CD8-positive, alpha-beta memory T cell (primary cell): ENCODE results near the gene GFER. TPM values are rescaled to one million over a fixed set of nuclear protein-coding genes. Genes with fewer than 3 reads are reported as not detected.

Experiments used
- CTCF ChIA-PET: fragments of 350-600 bp; sonication (Branson Sonifier 250); formaldehyde crosslinking; loops from one replicate; lab custom pipeline; 2021; ENCODE audit warnings: antibody characterized with exemption; lab: Charles Lee
- POLR2A ChIA-PET: fragments of 350-600 bp; sonication (Branson Sonifier 250); formaldehyde crosslinking; loops from one replicate; lab custom pipeline; 2021; ENCODE audit warnings: antibody characterized with exemption; lab: Charles Lee
- DNase-seq, 5 donors: peaks; one replicate each; pipeline versions ENCODE4 v3.0.0 to v3.0.0-alpha.2; 2020 to 2022; ENCODE audit warnings: mixed read lengths in 1 of 5
- H3K27ac ChIP-seq: one replicate; pipeline ENCODE4 v1.7.0; 2013; ENCODE audit warnings: low read depth, mild to moderate bottlenecking, low read length, moderate library complexity
- H3K27me3 ChIP-seq: 2 replicates; pipeline ENCODE4 v1.7.0; 2013; ENCODE audit warnings: low read length, mild to moderate bottlenecking; ENCODE audit not compliant: insufficient read depth, poor library complexity, severe bottlenecking
- H3K36me3 ChIP-seq: 2 replicates; pipeline ENCODE4 v1.7.0; 2013; ENCODE audit warnings: mild to moderate bottlenecking, low read length, moderate library complexity; ENCODE audit not compliant: insufficient read depth
- H3K4me1 ChIP-seq: 2 replicates; pipeline ENCODE4 v1.7.0; 2013; ENCODE audit warnings: mild to moderate bottlenecking, low read length, moderate library complexity; ENCODE audit not compliant: insufficient read depth
- H3K4me3 ChIP-seq: 2 replicates; pipeline ENCODE4 v1.7.0; 2013; ENCODE audit warnings: mild to moderate bottlenecking, low read length
- H3K9me3 ChIP-seq: 2 replicates; pipeline ENCODE4 v1.7.0; 2013; ENCODE audit warnings: mild to moderate bottlenecking, low read length
- H3K27ac Mint-ChIP-seq, 8 donors: one replicate each; pipeline ENCODE4 v1.8.0; 2020 to 2021; ENCODE audit warnings: mixed read lengths in 8 of 8, mild to moderate bottlenecking in 6 of 8, inconsistent platforms in 3 of 8, moderate library complexity in 3 of 8
- H3K27me3 Mint-ChIP-seq, 2 donors: one replicate each; pipeline ENCODE4 v1.8.0; 2020 to 2021; ENCODE audit warnings: mixed read lengths in 2 of 2, mild to moderate bottlenecking in 1 of 2, moderate library complexity in 1 of 2
- H3K36me3 Mint-ChIP-seq, 3 donors: one replicate each; pipeline ENCODE4 v1.8.0; 2020 to 2021; ENCODE audit warnings: mixed read lengths in 3 of 3, inconsistent platforms in 1 of 3, mild to moderate bottlenecking in 1 of 3
- H3K4me1 Mint-ChIP-seq, 3 donors: one replicate each; pipeline ENCODE4 v1.8.0; 2020 to 2021; ENCODE audit warnings: mixed read lengths in 3 of 3, inconsistent platforms in 1 of 3, mild to moderate bottlenecking in 1 of 3
- H3K4me3 Mint-ChIP-seq, 7 donors: one replicate each; pipeline ENCODE4 v1.8.0; 2020 to 2021; ENCODE audit warnings: mixed read lengths in 7 of 7, mild to moderate bottlenecking in 6 of 7, moderate library complexity in 4 of 7, inconsistent platforms in 2 of 7
- H3K9me3 Mint-ChIP-seq, 5 donors: one replicate each; pipeline ENCODE4 v1.8.0; 2020 to 2022; ENCODE audit warnings: mixed read lengths in 5 of 5, mild to moderate bottlenecking in 3 of 5, moderate library complexity in 2 of 5, inconsistent platforms in 1 of 5
- polyA plus RNA-seq: library from polyadenylated mRNA; unstranded; fragments of 300-500 nt; fragmentation: Illumina TruSeq; gene quantifications from one replicate; pipeline ENCODE4 v1.2.3, GENCODE V29; 2021
- total RNA-seq, 2 experiments: library from RNA; stranded (reverse); gene quantifications; one replicate each; pipeline ENCODE4 v1.2.3, GENCODE V29; 2021

Gene GFER
- total and polyA plus RNA-seq, 3 experiments from 2014 or later = 38.4 to 50.1 (median 41.7) TPM

DNA sequence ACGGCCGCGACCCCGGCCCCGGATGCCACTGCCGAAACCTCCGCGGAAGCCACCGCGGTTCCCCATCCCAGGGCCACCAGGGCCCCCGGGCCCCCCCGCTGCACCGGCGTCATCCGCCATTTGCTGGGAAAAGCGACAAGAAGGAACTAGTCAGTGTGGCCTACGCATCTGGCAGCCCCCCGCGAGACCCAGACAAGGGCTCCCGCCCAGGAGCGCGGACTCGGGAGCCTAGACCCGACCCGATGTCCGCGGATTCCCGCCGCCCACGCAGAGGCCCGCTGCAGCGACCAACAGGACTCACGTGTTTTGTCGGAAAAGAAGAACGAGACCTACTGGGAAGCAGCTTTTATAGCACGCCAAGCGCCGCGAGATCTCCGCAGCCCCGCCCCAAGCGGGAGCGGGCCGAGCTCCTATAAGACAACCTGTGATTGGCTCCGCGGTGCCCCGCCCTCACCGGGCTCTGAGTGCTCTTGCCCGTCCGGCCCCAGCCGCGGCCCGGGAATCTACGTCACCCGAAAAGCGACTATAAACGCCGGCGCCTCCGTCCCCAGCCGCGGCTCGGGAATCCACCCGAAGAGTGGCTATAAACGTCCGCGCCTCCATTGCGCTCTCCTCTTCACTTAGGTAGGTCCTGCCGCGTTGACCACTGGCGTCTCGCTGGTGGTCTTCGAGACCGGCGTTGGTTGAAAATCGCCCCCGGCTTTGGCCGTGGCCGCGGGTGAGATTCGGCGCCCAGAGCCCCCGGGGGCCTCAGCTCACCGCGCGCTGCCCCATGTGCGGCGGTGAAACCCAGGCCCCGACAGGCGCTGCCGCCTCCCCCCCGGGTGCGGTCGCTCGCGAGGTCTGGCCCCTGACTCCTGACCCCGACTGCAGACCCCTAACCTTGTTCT lies 19.2 kb upstream of the GFER start, which contains the start of gene RPS2:
Gene RPS2 (minus strand): TSS at position 321 of the 890 bp plus-strand sequence. CDS start 201 bp downstream, at position 120.
- H3K27me3 ChIP-seq = no peaks in the 10 kb centered on the region
- Mint-ChIP-seq H3K4me3 (peak within 1 kb of the TSS; percentile 85 to 99 (median 94)), H3K9me3 (no peaks in the 10 kb centered on the region), H3K27ac (peak within 1 kb of the TSS; percentile 95 to 99 (median 98)), H3K27me3 (peaks cover 0 to 1% of the 10 kb centered on the region in 2 donors), H3K36me3 (peaks cover 0 to 50% (median 8%) of the 10 kb centered on the region in 3 donors), H3K4me1 (peaks cover 43 to 52% (median 50%) of the 10 kb centered on the region in 3 donors)
- no peaks in the 10 kb centered on the region for H3K9me3 ChIP-seq
- H3K4me3 ChIP-seq = peak within 1 kb of the TSS; percentile 86
- H3K36me3 ChIP-seq = peaks cover 24% of the 10 kb centered on the region
- CTCF ChIA-PET = interaction anchor here (0.6 to 2.9 kb wide), 6 partner anchors 18 to 190 kb away, joined by 3 to 8 read pairs (median 4); partner anchors contain the start of genes NUBP2, SPSB3 and TRAF7
- DNase-seq = peak; percentile 96 to 100 (median 98)
- peaks cover 50% of the 10 kb centered on the region for H3K4me1 ChIP-seq
- POLR2A ChIA-PET = interaction anchor here (0.6 to 3.2 kb wide), 24 partner anchors 9 to 788 kb away, joined by 3 to 35 read pairs (median 4); partner anchors contain the start of genes GFER, MLST8, MSRB1 and NUBP2
- H3K27ac ChIP-seq = peak within 1 kb of the TSS; percentile 93

DNA sequence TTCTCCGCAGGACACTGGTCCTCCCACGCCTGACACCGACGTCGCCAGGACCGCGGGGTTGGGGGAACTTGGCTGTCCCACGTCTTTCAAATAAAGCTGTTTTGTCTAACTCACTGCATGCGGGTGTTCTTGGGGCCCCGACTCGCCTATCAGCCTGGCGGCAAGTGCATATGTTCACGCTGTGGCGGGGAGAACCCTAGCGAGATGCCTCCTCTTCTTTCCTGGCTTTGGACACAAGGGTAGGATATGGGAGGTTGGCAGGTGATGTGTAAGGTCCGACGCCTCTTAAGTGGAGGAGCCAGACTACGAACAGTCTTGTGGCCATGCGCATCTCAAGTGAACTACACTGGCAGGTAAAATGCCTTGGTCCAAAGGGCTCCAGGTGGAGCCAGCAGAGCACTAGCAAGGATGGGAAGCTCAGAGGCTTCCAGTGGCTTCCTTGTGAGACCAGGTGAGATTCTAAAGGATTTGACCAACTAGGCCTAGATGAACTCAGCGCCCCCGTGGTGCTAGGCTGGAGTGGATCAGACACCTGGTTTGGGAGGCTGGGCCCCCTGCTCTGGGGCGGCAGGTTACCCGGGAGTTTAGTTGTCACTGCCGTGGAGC lies 18.5 kb upstream of the GFER start:
- Mint-ChIP-seq H3K4me1 (peaks cover 39 to 46% (median 44%) of the 10 kb centered on the region in 3 donors), H3K27me3 (no peaks in the 10 kb centered on the region), H3K27ac (peak overlapping the region; percentile 95 to 99 (median 98)), H3K9me3 (no peaks in the 10 kb centered on the region), H3K36me3 (peaks cover 0 to 45% (median 8%) of the 10 kb centered on the region in 3 donors), H3K4me3 (peak overlapping the region; percentile 85 to 99 (median 94))
- H3K36me3 ChIP-seq = peaks cover 23% of the 10 kb centered on the region
- peaks cover 43% of the 10 kb centered on the region for H3K4me1 ChIP-seq
- ChIA-PET POLR2A (interaction anchor here (1.0 to 3.2 kb wide), 13 partner anchors 8 to 545 kb away, joined by 3 to 35 read pairs (median 6); partner anchors contain the start of genes GFER, MSRB1, NUBP2 and SPSB3), CTCF (interaction anchor here (0.6 to 2.9 kb wide), 6 partner anchors 17 to 190 kb away, joined by 3 to 8 read pairs (median 4); partner anchors contain the start of genes NUBP2, SPSB3 and TRAF7)
- peak overlapping the region; percentile 93 for H3K27ac ChIP-seq
- no peak for DNase-seq
- H3K27me3 ChIP-seq = no peaks in the 10 kb centered on the region
- H3K9me3 ChIP-seq = no peaks in the 10 kb centered on the region
- peak overlapping the region; percentile 86 for H3K4me3 ChIP-seq

DNA sequence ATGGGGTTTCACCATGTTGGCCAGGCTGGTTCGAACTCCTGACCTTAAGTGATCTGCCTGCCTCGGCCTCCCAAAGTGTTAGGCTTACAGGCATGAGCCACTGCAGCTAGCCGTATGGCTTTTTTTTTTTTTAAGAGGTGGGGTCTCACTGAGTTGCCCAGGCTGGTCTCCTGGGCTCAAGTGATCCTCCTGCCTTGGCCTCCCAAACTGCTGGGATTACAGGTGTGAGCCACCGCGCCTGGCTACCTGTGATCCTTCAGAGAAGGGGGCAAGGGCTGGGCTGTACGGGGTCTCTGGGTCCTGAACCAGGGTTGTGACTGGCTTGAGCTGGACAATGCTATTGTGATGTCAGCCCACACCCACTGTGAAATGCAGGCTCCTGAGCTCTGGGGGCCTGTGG lies 17.5 kb upstream of the GFER start, which contains the start of gene RNF151:
Gene RNF151 (plus strand): TSS at position 397 of the 400 bp plus-strand sequence. CDS start 26 bp downstream, outside the sequence.
- H3K27me3 ChIP-seq = no peaks in the 10 kb centered on the region
- H3K9me3 ChIP-seq = no peaks in the 10 kb centered on the region
- H3K27ac Mint-ChIP-seq = peak within 1 kb of the TSS; percentile 95 to 99 (median 98)
- H3K4me1 Mint-ChIP-seq = peaks cover 37 to 44% (median 42%) of the 10 kb centered on the region in 3 donors
- peaks cover 21% of the 10 kb centered on the region for H3K36me3 ChIP-seq
- peak within 1 kb of the TSS; percentile 85 to 99 (median 94) for H3K4me3 Mint-ChIP-seq
- peaks cover 0 to 36% (median 2%) of the 10 kb centered on the region in 3 donors for H3K36me3 Mint-ChIP-seq
- no peak for DNase-seq
- no peaks in the 10 kb centered on the region for H3K27me3 Mint-ChIP-seq
- CTCF ChIA-PET = interaction anchor here (1.0 to 2.9 kb wide), 4 partner anchors 16 to 184 kb away, joined by 3 to 8 read pairs (median 8); partner anchors contain the start of genes NUBP2 and SPSB3
- POLR2A ChIA-PET = interaction anchor here (1.1 to 2.4 kb wide), 3 partner anchors 18 to 189 kb away, joined by 3 to 19 read pairs (median 9); partner anchors contain the start of genes GFER and TRAF7
- H3K4me1 ChIP-seq = peaks cover 42% of the 10 kb centered on the region
- peak within 1 kb of the TSS; percentile 86 for H3K4me3 ChIP-seq
- H3K9me3 Mint-ChIP-seq = peaks cover 0 to 1% (median 0%) of the 10 kb centered on the region in 5 donors
- H3K27ac ChIP-seq = peak within 1 kb of the TSS; percentile 93

DNA sequence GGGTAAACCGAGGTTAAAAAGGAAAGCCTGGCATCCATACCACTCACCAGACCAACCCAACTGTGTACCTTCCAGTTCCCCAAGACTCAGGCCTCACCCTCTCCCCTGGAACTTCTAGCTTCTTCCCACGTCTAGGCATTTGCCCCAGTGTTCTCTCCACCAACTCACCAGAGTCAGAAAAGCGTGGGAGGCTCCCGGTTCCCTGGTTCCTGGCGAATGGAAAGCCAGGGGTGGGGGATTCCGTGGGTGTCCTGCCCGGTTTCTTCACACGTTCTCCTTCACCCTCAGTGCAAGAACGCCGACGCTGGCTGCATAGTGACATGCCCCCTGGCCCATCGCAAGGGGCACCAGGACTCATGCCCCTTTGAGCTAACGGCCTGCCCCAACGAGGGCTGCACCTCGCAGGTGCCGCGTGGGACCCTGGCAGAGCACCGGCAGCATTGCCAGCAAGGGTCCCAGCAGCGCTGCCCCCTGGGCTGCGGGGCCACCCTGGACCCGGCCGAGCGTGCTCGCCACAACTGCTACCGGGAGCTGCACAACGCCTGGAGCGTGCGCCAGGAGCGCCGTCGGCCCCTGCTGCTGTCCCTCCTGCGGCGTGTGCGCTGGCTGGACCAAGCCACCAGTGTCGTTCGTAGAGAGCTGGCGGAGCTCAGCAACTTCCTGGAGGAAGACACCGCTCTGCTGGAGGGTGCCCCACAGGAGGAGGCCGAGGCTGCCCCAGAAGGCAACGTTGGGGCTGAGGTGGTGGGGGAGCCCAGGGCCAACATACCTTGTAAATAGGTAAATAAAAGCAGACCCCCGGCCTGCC lies 15.6 kb upstream of the GFER start:
- Histone ChIP-seq H3K27ac (no peak overlapping the region), H3K36me3 (peaks cover 4% of the 10 kb centered on the region), H3K4me3 (no peak overlapping the region), H3K4me1 (peaks cover 33% of the 10 kb centered on the region), H3K27me3 (no peaks in the 10 kb centered on the region), H3K9me3 (no peaks in the 10 kb centered on the region)
- Mint-ChIP-seq H3K27ac (peak overlapping the region in 3 of 8 donors; percentile 21 to 68 (median 46)), H3K9me3 (peaks cover 0 to 5% (median 0%) of the 10 kb centered on the region in 5 donors), H3K4me1 (peaks cover 32 to 37% (median 35%) of the 10 kb centered on the region in 3 donors), H3K27me3 (peaks cover 0 to 5% of the 10 kb centered on the region in 2 donors), H3K36me3 (peaks cover 0 to 28% (median 2%) of the 10 kb centered on the region in 3 donors), H3K4me3 (peak overlapping the region in 2 of 7 donors; percentile 23 to 82)
- POLR2A ChIA-PET = no interaction called here
- CTCF ChIA-PET = interaction anchor here (1.7 kb wide), 2 partner anchors 9 to 39 kb away, joined by 3 to 4 read pairs; partner anchors contain the start of gene NDUFB10
- DNase-seq = no peak

DNA sequence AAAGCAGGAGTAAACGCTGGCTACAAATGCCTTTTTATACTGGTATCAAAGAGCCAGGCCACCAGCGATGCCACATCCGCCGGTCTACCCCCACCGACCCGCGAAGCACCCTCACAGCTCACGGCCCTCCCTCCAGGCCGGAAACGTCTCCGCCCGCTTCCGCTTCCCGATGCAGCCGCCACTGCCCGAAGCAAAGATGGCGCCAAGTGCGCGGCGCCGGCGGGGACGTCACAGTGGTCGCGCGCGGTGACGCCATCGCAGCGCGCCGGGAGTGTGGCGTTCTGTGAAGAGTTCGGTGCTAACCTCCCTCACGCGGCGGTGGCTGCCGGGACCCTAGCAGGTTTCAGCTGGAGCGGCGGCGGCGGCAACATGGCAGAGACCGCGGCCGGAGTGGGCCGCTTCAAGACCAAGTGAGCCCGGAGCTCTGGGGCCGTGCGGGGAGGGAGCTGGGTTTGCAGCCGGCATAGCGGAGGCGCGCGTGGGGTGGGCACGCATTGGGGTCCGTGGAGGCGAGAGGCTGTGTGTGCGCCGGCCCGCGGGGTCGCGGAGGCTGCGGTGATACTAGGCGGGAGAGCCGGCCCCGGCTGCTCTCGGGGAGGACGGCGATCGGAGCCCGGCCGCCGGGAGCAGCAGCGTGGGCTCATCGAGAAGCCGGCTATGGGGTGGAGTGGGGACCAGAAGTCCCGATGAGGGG lies 12.1 kb upstream of the GFER start, which contains the start of gene TBL3:
Gene TBL3 (plus strand): TSS at position 258 of the 694 bp plus-strand sequence. CDS start 112 bp downstream, at position 370.
- H3K9me3 ChIP-seq = no peaks in the 10 kb centered on the region
- H3K4me3 ChIP-seq = peak within 1 kb of the TSS; percentile 66
- H3K36me3 ChIP-seq = peaks cover 20% of the 10 kb centered on the region
- DNase-seq = peak; percentile 95 to 98 (median 97)
- ChIA-PET POLR2A (interaction anchor here (0.6 to 1.7 kb wide), 11 partner anchors 8 to 1157 kb away, joined by 3 to 17 read pairs (median 5); partner anchors contain the start of genes GFER, NDUFB10, NUBP2 and PGP), CTCF (interaction anchor here (0.6 to 1.6 kb wide), 8 partner anchors 8 to 167 kb away, joined by 3 to 5 read pairs (median 4); partner anchors contain the start of gene NDUFB10)
- Mint-ChIP-seq H3K4me3 (peak within 1 kb of the TSS; percentile 89 to 97 (median 93)), H3K27me3 (peaks cover 0 to 5% of the 10 kb centered on the region in 2 donors), H3K27ac (peak within 1 kb of the TSS; percentile 96 to 99 (median 98)), H3K4me1 (peaks cover 17 to 20% (median 19%) of the 10 kb centered on the region in 3 donors), H3K36me3 (peaks cover 0 to 41% (median 2%) of the 10 kb centered on the region in 3 donors), H3K9me3 (peaks cover 0 to 5% (median 0%) of the 10 kb centered on the region in 5 donors)
- no peaks in the 10 kb centered on the region for H3K27me3 ChIP-seq
- H3K4me1 ChIP-seq = peaks cover 17% of the 10 kb centered on the region
- peak within 1 kb of the TSS; percentile 83 for H3K27ac ChIP-seq

DNA sequence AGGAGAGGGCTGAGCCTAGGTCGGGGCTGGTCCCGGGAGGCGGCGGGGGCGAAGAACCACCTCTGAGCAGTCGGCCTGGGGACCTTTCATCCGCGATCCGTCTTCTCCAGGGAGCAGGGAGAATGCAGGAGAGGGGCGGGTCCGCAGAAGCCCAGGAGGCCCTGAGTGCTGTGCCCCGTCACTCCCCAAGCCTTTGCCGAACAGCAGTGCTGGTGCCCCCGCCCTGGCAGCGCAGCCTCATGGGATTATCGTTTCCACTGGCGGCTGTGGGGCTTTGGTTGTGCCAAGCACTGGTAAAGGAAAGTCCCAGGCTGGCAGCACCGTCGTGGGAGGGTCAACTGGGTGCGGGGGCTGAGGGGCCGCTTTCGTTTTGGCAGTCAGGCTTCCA lies 11.5 kb upstream of the GFER start:
- peaks cover 17 to 20% (median 19%) of the 10 kb centered on the region in 3 donors for H3K4me1 Mint-ChIP-seq
- H3K4me3 Mint-ChIP-seq = peak overlapping the region; percentile 89 to 97 (median 93)
- Histone ChIP-seq H3K36me3 (peaks cover 20% of the 10 kb centered on the region), H3K27me3 (no peaks in the 10 kb centered on the region), H3K4me3 (peak overlapping the region; percentile 66), H3K9me3 (no peaks in the 10 kb centered on the region), H3K4me1 (peaks cover 17% of the 10 kb centered on the region), H3K27ac (peak overlapping the region; percentile 83)
- H3K27me3 Mint-ChIP-seq = peaks cover 0 to 5% of the 10 kb centered on the region in 2 donors
- peak overlapping the region in 6 of 8 donors; percentile 66 to 97 (median 76) for H3K27ac Mint-ChIP-seq
- DNase-seq = no peak
- H3K36me3 Mint-ChIP-seq = peaks cover 0 to 45% (median 2%) of the 10 kb centered on the region in 3 donors
- peaks cover 0 to 5% (median 0%) of the 10 kb centered on the region in 5 donors for H3K9me3 Mint-ChIP-seq
- ChIA-PET POLR2A (interaction anchor here (1.2 to 1.7 kb wide), 8 partner anchors 8 to 190 kb away, joined by 3 to 17 read pairs (median 9); partner anchors contain the start of genes GFER, NDUFB10, NUBP2 and RPS2), CTCF (interaction anchor here (0.9 to 1.6 kb wide), 5 partner anchors 9 to 32 kb away, joined by 3 to 5 read pairs (median 4); partner anchors contain the start of gene NDUFB10)
